Ovary (tissue), 3 donors: ENCODE measurements around the gene NWD2.

Experiments used
- POLR2A ChIP-seq: fragments of 450-650 bp; IDR thresholded peaks from one replicate; pipeline ENCODE4 v1.6.1; 2017; ENCODE audit warnings: antibody characterized with exemption, mild to moderate bottlenecking, moderate library complexity
- TF ChIP-seq, protein P1 (sequence below), 3 donors: fragments of 450-650 bp in 2 of 3; fragments of 200-600 bp in 1 of 3; IDR thresholded peaks; one replicate each; pipeline versions ENCODE4 v1.5.1 to v1.8.0; 2016 to 2022; ENCODE audit warnings: antibody characterized with exemption in 3 of 3, mild to moderate bottlenecking in 1 of 3
- donor health status: DM: no; HTN: no; CAD: no.

DNA sequence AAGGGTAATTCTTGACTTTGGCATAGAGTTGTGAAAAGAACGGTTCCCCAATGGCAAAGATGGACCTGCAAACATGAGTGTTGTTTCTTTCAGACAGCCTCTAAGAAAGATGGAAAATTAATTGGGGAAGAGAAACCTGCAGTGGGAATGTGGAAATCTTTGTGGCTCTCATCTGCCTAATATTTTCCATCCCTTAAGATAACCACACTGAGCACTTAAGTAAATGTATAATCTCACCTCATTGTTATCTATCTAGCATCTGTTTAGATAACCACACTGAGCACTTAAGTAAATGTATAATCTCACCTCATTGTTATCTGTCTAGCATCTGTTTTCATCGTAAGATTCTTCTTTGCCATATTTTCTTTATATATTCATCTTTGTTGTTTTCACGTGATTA is 149.3 kb downstream of the NWD2 start:
- TF ChIP-seq, protein P1, sequence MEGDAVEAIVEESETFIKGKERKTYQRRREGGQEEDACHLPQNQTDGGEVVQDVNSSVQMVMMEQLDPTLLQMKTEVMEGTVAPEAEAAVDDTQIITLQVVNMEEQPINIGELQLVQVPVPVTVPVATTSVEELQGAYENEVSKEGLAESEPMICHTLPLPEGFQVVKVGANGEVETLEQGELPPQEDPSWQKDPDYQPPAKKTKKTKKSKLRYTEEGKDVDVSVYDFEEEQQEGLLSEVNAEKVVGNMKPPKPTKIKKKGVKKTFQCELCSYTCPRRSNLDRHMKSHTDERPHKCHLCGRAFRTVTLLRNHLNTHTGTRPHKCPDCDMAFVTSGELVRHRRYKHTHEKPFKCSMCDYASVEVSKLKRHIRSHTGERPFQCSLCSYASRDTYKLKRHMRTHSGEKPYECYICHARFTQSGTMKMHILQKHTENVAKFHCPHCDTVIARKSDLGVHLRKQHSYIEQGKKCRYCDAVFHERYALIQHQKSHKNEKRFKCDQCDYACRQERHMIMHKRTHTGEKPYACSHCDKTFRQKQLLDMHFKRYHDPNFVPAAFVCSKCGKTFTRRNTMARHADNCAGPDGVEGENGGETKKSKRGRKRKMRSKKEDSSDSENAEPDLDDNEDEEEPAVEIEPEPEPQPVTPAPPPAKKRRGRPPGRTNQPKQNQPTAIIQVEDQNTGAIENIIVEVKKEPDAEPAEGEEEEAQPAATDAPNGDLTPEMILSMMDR (IDR thresholded peaks at IDR 0.05), result no peak
- TF ChIP-seq POLR2A, result no peak
